ENCODE data around the gene KCNJ12.
"Not testable (repeated sequence)": the region's sequence is repeated elsewhere in the genome, so short reads cannot be mapped to it uniquely, and the experiment has no call there.

DNA sequence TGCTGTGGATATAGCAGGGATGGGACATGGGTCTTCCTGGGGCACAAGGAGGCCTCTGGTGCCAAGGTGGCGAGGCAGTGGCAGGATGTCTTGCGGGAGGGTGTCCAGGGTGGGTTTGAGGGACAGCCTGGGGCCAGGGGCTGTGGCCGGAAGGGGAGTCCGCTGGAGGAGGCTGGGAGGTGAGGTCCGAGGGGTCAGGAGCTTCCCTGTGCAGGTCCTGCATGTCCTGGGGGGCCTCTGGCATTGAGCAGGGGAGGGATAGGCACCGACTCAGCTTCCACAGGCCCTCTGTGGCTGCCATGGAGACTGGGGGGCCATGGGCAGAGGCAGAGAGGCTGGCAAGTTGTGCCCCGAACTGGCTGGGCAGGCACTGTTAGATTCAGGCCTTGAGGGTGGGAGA lies 38.5 kb downstream of the KCNJ12 start:
- TF ChIP-seq CTCF (IDR thresholded peaks at IDR 0.05); HMGXB4 (CRISPR knock-in tag; IDR thresholded peaks at IDR 0.05; ENCODE audit: borderline replicate concordance); EHF (CRISPR knock-in tag; IDR thresholded peaks at IDR 0.05); KDM1A (IDR thresholded peaks at IDR 0.05; ENCODE audit: low read depth); RARB (CRISPR knock-in tag; IDR thresholded peaks at IDR 0.05); SMC3 (IDR thresholded peaks at IDR 0.05); NR3C1 (IDR thresholded peaks at IDR 0.05); RNF2 (IDR thresholded peaks at IDR 0.05; ENCODE audit: borderline replicate concordance, low read depth); USF2 (IDR thresholded peaks at IDR 0.05); NFE2L2 (conservative IDR thresholded peaks at IDR 0.05; ENCODE audit: low read length): not testable (repeated sequence)
- TF ChIP-seq, protein P1, sequence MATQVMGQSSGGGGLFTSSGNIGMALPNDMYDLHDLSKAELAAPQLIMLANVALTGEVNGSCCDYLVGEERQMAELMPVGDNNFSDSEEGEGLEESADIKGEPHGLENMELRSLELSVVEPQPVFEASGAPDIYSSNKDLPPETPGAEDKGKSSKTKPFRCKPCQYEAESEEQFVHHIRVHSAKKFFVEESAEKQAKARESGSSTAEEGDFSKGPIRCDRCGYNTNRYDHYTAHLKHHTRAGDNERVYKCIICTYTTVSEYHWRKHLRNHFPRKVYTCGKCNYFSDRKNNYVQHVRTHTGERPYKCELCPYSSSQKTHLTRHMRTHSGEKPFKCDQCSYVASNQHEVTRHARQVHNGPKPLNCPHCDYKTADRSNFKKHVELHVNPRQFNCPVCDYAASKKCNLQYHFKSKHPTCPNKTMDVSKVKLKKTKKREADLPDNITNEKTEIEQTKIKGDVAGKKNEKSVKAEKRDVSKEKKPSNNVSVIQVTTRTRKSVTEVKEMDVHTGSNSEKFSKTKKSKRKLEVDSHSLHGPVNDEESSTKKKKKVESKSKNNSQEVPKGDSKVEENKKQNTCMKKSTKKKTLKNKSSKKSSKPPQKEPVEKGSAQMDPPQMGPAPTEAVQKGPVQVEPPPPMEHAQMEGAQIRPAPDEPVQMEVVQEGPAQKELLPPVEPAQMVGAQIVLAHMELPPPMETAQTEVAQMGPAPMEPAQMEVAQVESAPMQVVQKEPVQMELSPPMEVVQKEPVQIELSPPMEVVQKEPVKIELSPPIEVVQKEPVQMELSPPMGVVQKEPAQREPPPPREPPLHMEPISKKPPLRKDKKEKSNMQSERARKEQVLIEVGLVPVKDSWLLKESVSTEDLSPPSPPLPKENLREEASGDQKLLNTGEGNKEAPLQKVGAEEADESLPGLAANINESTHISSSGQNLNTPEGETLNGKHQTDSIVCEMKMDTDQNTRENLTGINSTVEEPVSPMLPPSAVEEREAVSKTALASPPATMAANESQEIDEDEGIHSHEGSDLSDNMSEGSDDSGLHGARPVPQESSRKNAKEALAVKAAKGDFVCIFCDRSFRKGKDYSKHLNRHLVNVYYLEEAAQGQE (IDR thresholded peaks at IDR 0.05) = not testable (repeated sequence)

Data from A549 (cell line).